Neural progenitor cell (in vitro differentiated cells): Measurements from ENCODE around the gene GABRG3. TPM values are rescaled to one million over a fixed set of nuclear protein-coding genes. Genes with fewer than 3 reads are reported as not detected.

ENCODE experiments used
- DNase-seq: peaks from one replicate; pipeline ENCODE4 v3.0.0-alpha.2; 2016; ENCODE audit warnings: low spot score
- H2AFZ ChIP-seq: fragments of 200-600 bp; sonication (generic); replicated peaks from 2 replicates; pipeline ENCODE4 v1.6.1; 2016; ENCODE audit warnings: antibody characterized with exemption
- H3F3A ChIP-seq: fragments of 200-600 bp; sonication (generic); 2 replicates; pipeline ENCODE4 v1.6.1; 2016; ENCODE audit warnings: antibody characterized with exemption, low read depth
- H3K27ac ChIP-seq: fragments of 200-600 bp; sonication (generic); 2 replicates; pipeline ENCODE4 v1.5.1; 2016; ENCODE audit warnings: mild to moderate bottlenecking
- H3K27me3 ChIP-seq: fragments of 200-600 bp; sonication (generic); 2 replicates; pipeline ENCODE4 v1.6.1; 2016; ENCODE audit warnings: mild to moderate bottlenecking, moderate library complexity
- H3K36me3 ChIP-seq: fragments of 200-600 bp; sonication (generic); 2 replicates; pipeline ENCODE4 v1.5.1; 2016
- H3K4me1 ChIP-seq: fragments of 200-600 bp; sonication (generic); 2 replicates; pipeline ENCODE4 v1.6.1; 2016; ENCODE audit warnings: mixed run types
- H3K4me2 ChIP-seq: fragments of 200-600 bp; sonication (generic); 2 replicates; pipeline ENCODE4 v1.6.1; 2016
- H3K4me3 ChIP-seq: fragments of 200-600 bp; sonication (generic); 2 replicates; pipeline ENCODE4 v1.5.1; 2016
- H3K79me2 ChIP-seq: fragments of 200-600 bp; sonication (generic); 2 replicates; pipeline ENCODE4 v1.6.1; 2016; ENCODE audit warnings: low read depth
- H3K9ac ChIP-seq: fragments of 200-600 bp; sonication (generic); 2 replicates; pipeline ENCODE4 v1.6.1; 2016
- H3K9me3 ChIP-seq: fragments of 200-600 bp; sonication (generic); 2 replicates; pipeline ENCODE4 v1.5.1; 2016; ENCODE audit warnings: low read depth
- H4K20me1 ChIP-seq: fragments of 200-600 bp; sonication (generic); 2 replicates; pipeline ENCODE4 v1.6.1; 2016; ENCODE audit warnings: low read depth
- H3K27ac Mint-ChIP-seq: 3 replicates; pipeline ENCODE4 v1.8.0; 2021; ENCODE audit warnings: mixed read lengths
- H3K27me3 Mint-ChIP-seq: 2 replicates; pipeline ENCODE4 v1.8.0; 2022; ENCODE audit warnings: low read depth, mild to moderate bottlenecking, inconsistent platforms, moderate library complexity, mixed read lengths; ENCODE audit not compliant: insufficient read depth
- H3K36me3 Mint-ChIP-seq: 3 replicates; pipeline ENCODE4 v1.8.0; 2021; ENCODE audit warnings: mixed read lengths
- H3K4me1 Mint-ChIP-seq: 3 replicates; pipeline ENCODE4 v1.8.0; 2021; ENCODE audit warnings: mixed read lengths
- H3K4me3 Mint-ChIP-seq: 3 replicates; pipeline ENCODE4 v1.8.0; 2021; ENCODE audit warnings: mild to moderate bottlenecking, moderate library complexity, mixed read lengths
- H3K9me3 Mint-ChIP-seq: 3 replicates; pipeline ENCODE4 v1.8.0; 2020; ENCODE audit warnings: mixed read lengths
- EZH2 ChIP-seq: fragments of 200-600 bp; sonication (generic); IDR thresholded peaks from 2 replicates; pipeline ENCODE4 v1.6.1; 2017; ENCODE audit warnings: antibody characterized with exemption, mild to moderate bottlenecking, moderate library complexity
- EZH2phosphoT487 ChIP-seq: fragments of 200-600 bp; sonication (generic); IDR thresholded peaks from 2 replicates; pipeline ENCODE4 v1.6.1; 2017; ENCODE audit warnings: antibody characterized with exemption
- total RNA-seq: library from RNA; depleted of rRNA; stranded (reverse); fragments of >200 nt; gene quantifications from 2 replicates; pipeline ENCODE4 v1.2.3, GENCODE V29; 2015; ENCODE audit warnings: low replicate concordance
- TF ChIP-seq, protein P1 (sequence below): fragments of 200-600 bp; sonication (generic); IDR thresholded peaks from 2 replicates; pipeline ENCODE4 v1.5.1; 2017; ENCODE audit warnings: antibody characterized with exemption, mild to moderate bottlenecking

Gene GABRG3
- total RNA-seq, 1 donor from 2014 or later = 3.4 TPM

DNA sequence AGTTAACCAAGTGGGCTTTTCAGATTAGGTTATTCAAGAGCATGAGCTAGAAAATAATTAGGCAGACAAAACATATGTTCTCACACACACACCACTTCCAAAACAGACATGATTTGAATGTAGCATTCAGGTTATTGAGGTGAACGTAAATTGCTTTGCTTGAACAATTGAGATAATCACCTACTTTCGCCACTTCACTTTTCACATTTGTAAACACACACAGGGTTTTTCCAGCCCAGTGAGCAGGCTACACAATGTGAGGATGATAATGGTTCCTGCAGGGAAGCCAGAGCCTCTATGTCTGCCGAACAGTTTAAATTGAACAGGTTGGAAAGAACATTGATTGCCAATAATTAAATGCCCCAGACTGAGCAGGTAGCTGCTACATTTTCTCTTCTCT is 567.3 kb downstream of the GABRG3 start:
- peaks cover 13% of the 10 kb centered on the region for H3F3A ChIP-seq
- Mint-ChIP-seq H3K9me3 (peaks cover 5% of the 10 kb centered on the region), H3K36me3 (no peaks in the 10 kb centered on the region), H3K27me3 (peaks cover 18% of the 10 kb centered on the region), H3K27ac (no peak overlapping the region), H3K4me1 (peaks cover 12% of the 10 kb centered on the region), H3K4me3 (no peak overlapping the region)
- H3K4me1 ChIP-seq = peaks cover 24% of the 10 kb centered on the region
- no peak overlapping the region for H2AFZ ChIP-seq
- H3K79me2 ChIP-seq = no peaks in the 10 kb centered on the region
- peak overlapping the region; percentile 30 for H3K4me2 ChIP-seq
- no peaks in the 10 kb centered on the region for H3K27me3 ChIP-seq
- no peak overlapping the region for H3K9ac ChIP-seq
- no peak overlapping the region for H3K27ac ChIP-seq
- DNase-seq = peak; percentile 84
- H4K20me1 ChIP-seq = no peaks in the 10 kb centered on the region
- no peaks in the 10 kb centered on the region for H3K9me3 ChIP-seq
- TF ChIP-seq, protein P1, sequence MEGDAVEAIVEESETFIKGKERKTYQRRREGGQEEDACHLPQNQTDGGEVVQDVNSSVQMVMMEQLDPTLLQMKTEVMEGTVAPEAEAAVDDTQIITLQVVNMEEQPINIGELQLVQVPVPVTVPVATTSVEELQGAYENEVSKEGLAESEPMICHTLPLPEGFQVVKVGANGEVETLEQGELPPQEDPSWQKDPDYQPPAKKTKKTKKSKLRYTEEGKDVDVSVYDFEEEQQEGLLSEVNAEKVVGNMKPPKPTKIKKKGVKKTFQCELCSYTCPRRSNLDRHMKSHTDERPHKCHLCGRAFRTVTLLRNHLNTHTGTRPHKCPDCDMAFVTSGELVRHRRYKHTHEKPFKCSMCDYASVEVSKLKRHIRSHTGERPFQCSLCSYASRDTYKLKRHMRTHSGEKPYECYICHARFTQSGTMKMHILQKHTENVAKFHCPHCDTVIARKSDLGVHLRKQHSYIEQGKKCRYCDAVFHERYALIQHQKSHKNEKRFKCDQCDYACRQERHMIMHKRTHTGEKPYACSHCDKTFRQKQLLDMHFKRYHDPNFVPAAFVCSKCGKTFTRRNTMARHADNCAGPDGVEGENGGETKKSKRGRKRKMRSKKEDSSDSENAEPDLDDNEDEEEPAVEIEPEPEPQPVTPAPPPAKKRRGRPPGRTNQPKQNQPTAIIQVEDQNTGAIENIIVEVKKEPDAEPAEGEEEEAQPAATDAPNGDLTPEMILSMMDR = no peak
- TF ChIP-seq EZH2phosphoT487 = peak; percentile 61
- H3K36me3 ChIP-seq = no peaks in the 10 kb centered on the region
- H3K4me3 ChIP-seq = no peak overlapping the region

DNA sequence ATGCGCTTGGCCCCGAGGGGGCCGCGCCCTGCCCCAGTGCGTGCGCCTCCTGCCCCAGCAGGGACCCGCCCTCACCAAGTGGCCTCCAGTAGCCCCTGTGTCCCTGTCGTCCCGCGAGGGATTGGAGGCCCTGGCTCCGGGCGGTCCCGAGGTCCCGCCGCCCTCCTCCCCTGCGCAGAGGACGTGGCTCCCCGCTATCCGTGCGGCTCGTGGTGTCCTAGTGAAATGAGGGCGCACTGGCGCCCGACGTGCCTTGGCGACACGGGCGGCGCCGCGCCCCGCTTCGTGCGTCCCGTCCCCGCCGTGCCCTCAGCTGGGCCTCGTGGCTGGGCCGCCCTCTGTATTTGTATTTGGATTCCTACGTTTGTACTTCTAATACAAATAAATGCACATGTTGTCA is 570.6 kb downstream of the GABRG3 start:
- Histone ChIP-seq H3K4me3 (no peak overlapping the region), H3K79me2 (no peaks in the 10 kb centered on the region), H3K27me3 (no peaks in the 10 kb centered on the region), H3K9ac (no peak overlapping the region), H3F3A (peaks cover 13% of the 10 kb centered on the region), H2AFZ (no peak overlapping the region), H3K36me3 (no peaks in the 10 kb centered on the region), H3K9me3 (no peaks in the 10 kb centered on the region), H3K27ac (no peak overlapping the region), H4K20me1 (no peaks in the 10 kb centered on the region), H3K4me1 (peaks cover 24% of the 10 kb centered on the region), H3K4me2 (no peak overlapping the region)
- Mint-ChIP-seq H3K36me3 (no peaks in the 10 kb centered on the region), H3K4me1 (peaks cover 12% of the 10 kb centered on the region), H3K4me3 (no peak overlapping the region), H3K27me3 (peaks cover 11% of the 10 kb centered on the region), H3K27ac (no peak overlapping the region), H3K9me3 (peaks cover 5% of the 10 kb centered on the region)
- DNase-seq = no peak
- TF ChIP-seq EZH2 (no peak), EZH2phosphoT487 (no peak)
- TF ChIP-seq, protein P1 = no peak

DNA sequence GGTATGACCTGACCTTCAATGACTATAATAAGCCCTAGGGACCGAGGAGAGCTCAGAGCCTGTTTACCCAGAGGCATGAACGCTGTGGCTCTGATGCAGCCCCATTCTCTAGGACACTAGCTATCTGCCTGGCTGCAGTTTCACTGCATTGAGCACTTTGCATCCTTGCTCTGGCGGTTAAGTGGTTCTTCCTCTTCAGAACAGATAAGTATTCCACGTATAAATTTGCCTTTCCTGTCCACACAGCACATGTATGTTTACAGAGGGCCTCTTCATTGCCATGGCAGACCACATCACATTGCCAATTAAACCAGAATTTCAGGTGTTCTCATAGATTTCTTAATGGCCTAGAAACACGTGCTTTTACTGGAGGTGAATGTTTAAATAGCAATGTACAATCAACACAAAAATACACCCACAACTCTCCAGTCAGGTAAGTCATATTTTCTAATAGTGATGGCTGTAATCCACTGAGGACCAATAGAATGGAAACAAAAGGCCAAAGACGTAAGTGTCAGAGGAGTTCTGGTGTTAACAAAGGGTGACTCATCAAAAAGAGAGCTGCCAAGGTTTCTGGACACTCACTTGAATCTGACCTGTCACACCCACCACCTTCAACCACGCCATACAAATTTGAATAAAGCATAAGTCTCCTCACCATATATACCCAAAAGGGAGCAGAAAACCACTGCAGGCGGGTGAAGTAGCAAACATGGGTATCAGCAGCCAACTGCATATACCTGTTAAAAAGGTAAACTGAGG is 574.7 kb downstream of the GABRG3 start:
- Histone ChIP-seq H3K27me3 (no peaks in the 10 kb centered on the region), H3K27ac (no peak overlapping the region), H2AFZ (no peak overlapping the region), H3K79me2 (no peaks in the 10 kb centered on the region), H4K20me1 (no peaks in the 10 kb centered on the region), H3K4me3 (no peak overlapping the region), H3K4me1 (no peaks in the 10 kb centered on the region), H3F3A (no peaks in the 10 kb centered on the region), H3K9ac (no peak overlapping the region), H3K36me3 (no peaks in the 10 kb centered on the region), H3K9me3 (no peaks in the 10 kb centered on the region), H3K4me2 (no peak overlapping the region)
- H3K9me3 Mint-ChIP-seq = peaks cover 4% of the 10 kb centered on the region
- H3K4me3 Mint-ChIP-seq = no peak overlapping the region
- H3K36me3 Mint-ChIP-seq = no peaks in the 10 kb centered on the region
- no peak for DNase-seq
- TF ChIP-seq, protein P1 = no peak
- TF ChIP-seq EZH2 (no peak), EZH2phosphoT487 (no peak)
- no peak overlapping the region for H3K27ac Mint-ChIP-seq
- no peaks in the 10 kb centered on the region for H3K4me1 Mint-ChIP-seq
- peaks cover 5% of the 10 kb centered on the region for H3K27me3 Mint-ChIP-seq
